ENCODE results near the gene SURF6. TPM values are rescaled to one million over a fixed set of nuclear protein-coding genes. Genes with fewer than 3 reads are reported as not detected.

SURF6 gene
- total RNA-seq, 3 donors from 2014 or later (not counting 1 experiment from before 2014, with no cell fraction given), result 13.8 to 23.5 (median 21.3) TPM

GRCh38 chr9:133315997-133316396 lies 20.0 kb downstream of the SURF6 start:
- Histone ChIP-seq H3K4me1 (ENCODE audit: control insufficient read depth, insufficient read depth, low read length) (no peaks in the 10 kb centered on the region), H3K4me3 (ENCODE audit: low read length) (no peak overlapping the region), H3K27me3 (ENCODE audit: control insufficient read depth, insufficient read depth, low read length) (no peaks in the 10 kb centered on the region), H3K36me3 (ENCODE audit: control insufficient read depth, insufficient read depth, low read length) (no peaks in the 10 kb centered on the region), H3K9me3 (ENCODE audit: control insufficient read depth, insufficient read depth, low read length) (no peaks in the 10 kb centered on the region), H3K27ac (ENCODE audit: low read length) (no peak overlapping the region)
- ATAC-seq (no peak), DNase-seq (no peak)
- H3K4me1 Mint-ChIP-seq, result no peaks in the 10 kb centered on the region
- no peak overlapping the region for H3K27ac Mint-ChIP-seq
- no peaks in the 10 kb centered on the region for H3K36me3 Mint-ChIP-seq
- intact Hi-C loops (cut with micrococcal nuclease), result no loop called here
- no peaks in the 10 kb centered on the region for H3K27me3 Mint-ChIP-seq (ENCODE audit: low read depth in 2 of 2)
- no peak overlapping the region for H3K4me3 Mint-ChIP-seq
- H3K9me3 Mint-ChIP-seq, result no peaks in the 10 kb centered on the region
- WGBS (ENCODE audit: insufficient coverage), result 90% methylated on average over 2 of the region's 2 CpGs
- no peak for TF ChIP-seq CTCF (IDR thresholded peaks at IDR 0.05)

GRCh38 chr9:133309608-133310007 lies 26.4 kb downstream of the SURF6 start:
- ATAC-seq, result no peak
- no peaks in the 10 kb centered on the region for H3K36me3 ChIP-seq (ENCODE audit: control insufficient read depth, insufficient read depth, low read length)
- TF ChIP-seq CTCF (IDR thresholded peaks at IDR 0.05), result no peak
- H3K27me3 Mint-ChIP-seq (ENCODE audit: low read depth in 2 of 2), result peaks cover 8 to 9% of the 10 kb centered on the region in 2 donors
- no peak overlapping the region for H3K4me3 Mint-ChIP-seq
- H3K27ac Mint-ChIP-seq, result no peak overlapping the region
- H3K36me3 Mint-ChIP-seq, result no peaks in the 10 kb centered on the region
- DNase-seq, result no peak
- intact Hi-C loops (cut with micrococcal nuclease), result no loop called here
- 88% methylated on average over 6 of the region's 6 CpGs for WGBS (ENCODE audit: insufficient coverage)
- no peaks in the 10 kb centered on the region for H3K9me3 ChIP-seq (ENCODE audit: control insufficient read depth, insufficient read depth, low read length)
- no peaks in the 10 kb centered on the region for H3K9me3 Mint-ChIP-seq
- no peak overlapping the region for H3K4me3 ChIP-seq (ENCODE audit: low read length)
- no peak overlapping the region for H3K27ac ChIP-seq (ENCODE audit: low read length)
- no peaks in the 10 kb centered on the region for H3K4me1 ChIP-seq (ENCODE audit: control insufficient read depth, insufficient read depth, low read length)
- no peaks in the 10 kb centered on the region for H3K27me3 ChIP-seq (ENCODE audit: control insufficient read depth, insufficient read depth, low read length)
- H3K4me1 Mint-ChIP-seq, result no peaks in the 10 kb centered on the region

GRCh38 chr9:133307301-133307700 lies 28.7 kb downstream of the SURF6 start:
- Histone ChIP-seq H3K9me3 (ENCODE audit: control insufficient read depth, insufficient read depth, low read length) (no peaks in the 10 kb centered on the region), H3K27ac (ENCODE audit: low read length) (no peak overlapping the region), H3K36me3 (ENCODE audit: control insufficient read depth, insufficient read depth, low read length) (no peaks in the 10 kb centered on the region), H3K4me3 (ENCODE audit: low read length) (no peak overlapping the region), H3K27me3 (ENCODE audit: control insufficient read depth, insufficient read depth, low read length) (no peaks in the 10 kb centered on the region), H3K4me1 (ENCODE audit: control insufficient read depth, insufficient read depth, low read length) (no peaks in the 10 kb centered on the region)
- 82% methylated on average over 16 of the region's 16 CpGs for WGBS (ENCODE audit: insufficient coverage)
- no peak for TF ChIP-seq CTCF (IDR thresholded peaks at IDR 0.05)
- intact Hi-C loops (cut with micrococcal nuclease), result no loop called here
- peaks cover 8 to 9% of the 10 kb centered on the region in 2 donors for H3K27me3 Mint-ChIP-seq (ENCODE audit: low read depth in 2 of 2)
- H3K4me1 Mint-ChIP-seq, result no peaks in the 10 kb centered on the region
- ATAC-seq (no peak), DNase-seq (no peak)
- H3K9me3 Mint-ChIP-seq, result no peaks in the 10 kb centered on the region
- H3K27ac Mint-ChIP-seq, result no peak overlapping the region
- H3K36me3 Mint-ChIP-seq, result no peaks in the 10 kb centered on the region
- H3K4me3 Mint-ChIP-seq, result no peak overlapping the region
